Measurements from ENCODE around the gene MYL6.
"Not testable (repeated sequence)": the region's sequence is repeated elsewhere in the genome, so short reads cannot be mapped to it uniquely, and the experiment has no call there.

MYL6 gene

DNA sequence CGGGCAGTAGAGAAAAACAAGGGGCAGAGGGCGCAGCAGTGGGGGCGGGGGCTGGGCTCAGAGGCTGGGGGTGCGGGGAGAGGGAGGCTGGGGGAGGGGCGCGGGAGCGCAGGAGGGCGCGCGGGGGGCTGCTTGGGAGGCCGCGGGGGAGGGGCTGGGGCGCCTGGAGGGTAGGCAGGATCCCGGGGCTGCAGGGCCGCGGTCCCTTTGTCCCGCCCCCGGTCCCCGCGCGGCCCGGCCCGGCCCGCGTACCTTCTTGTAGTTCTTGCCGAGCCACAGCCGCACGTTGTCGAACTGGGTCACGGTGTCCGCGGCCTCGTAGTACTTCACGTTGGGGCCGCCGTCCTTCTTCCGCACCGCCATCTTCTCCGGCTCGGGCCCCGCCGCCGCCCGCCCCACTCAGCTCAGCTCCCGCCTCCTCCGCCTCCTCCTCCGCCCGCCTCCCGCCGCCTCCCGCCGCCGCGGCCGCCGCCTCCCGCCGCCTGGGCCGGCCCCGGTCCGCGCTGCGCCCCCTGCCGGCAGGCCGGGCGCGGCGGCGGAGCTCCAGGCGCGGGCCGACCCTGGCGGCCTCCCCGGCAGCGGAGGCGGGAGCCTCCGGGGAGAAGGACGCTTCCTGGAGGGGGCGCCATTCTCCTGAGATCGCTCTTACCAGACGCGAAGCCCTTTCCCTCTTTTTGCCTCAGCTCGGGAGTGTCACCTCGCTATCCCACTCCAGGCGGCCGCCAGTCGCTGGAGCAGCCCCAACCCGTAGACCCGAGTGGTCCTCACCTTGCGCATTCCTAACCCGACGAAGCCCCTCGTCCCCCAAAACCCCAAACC, 31.1 kb downstream of the MYL6 start, which contains the start of gene SMARCC2:
TSS of gene SMARCC2 (minus strand) at position 385 of the 819 bp plus-strand sequence. CDS start at position 363, 22 bp downstream.
- peak; percentile 50 for DNase-seq (ENCODE audit: low read depth, low spot score)

DNA sequence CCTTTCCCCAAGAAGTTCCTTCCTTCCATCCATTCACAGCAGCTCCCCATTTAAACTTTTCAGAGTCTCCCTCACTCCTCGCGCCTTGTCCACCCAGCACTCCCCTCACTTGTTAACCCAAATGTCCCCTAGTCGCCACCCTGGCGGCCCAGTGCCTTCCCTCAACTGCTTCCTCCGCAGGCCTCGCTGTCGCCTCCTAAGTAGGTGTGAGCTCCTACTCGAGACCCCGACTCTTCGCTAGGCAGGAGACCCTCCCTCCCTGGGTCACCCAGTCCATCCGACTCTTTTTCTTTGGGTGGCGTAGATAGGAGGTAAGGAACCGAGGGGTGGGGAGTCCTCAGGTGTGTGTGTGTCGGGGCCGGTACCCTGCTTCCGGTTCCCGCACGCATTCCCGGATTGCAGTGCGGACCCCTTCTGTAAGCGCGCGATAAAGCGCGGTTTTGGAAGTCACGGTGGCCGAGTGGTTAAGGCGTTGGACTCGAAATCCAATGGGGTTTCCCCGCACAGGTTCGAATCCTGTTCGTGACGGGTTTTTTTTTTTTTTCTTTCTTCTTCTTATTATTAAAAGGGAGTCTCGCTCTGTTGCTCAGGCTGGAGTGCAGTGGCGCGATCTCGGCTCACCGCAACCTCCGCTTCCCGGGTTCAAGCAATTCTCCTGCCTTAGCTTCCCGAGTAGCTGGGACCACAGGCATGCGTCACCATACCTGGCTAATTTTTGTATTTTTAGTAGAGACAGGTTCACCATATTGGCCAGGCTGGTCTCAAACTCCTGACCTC, 31.9 kb downstream of the MYL6 start:
- peak; percentile 63 for DNase-seq (ENCODE audit: low read depth, low spot score)

DNA sequence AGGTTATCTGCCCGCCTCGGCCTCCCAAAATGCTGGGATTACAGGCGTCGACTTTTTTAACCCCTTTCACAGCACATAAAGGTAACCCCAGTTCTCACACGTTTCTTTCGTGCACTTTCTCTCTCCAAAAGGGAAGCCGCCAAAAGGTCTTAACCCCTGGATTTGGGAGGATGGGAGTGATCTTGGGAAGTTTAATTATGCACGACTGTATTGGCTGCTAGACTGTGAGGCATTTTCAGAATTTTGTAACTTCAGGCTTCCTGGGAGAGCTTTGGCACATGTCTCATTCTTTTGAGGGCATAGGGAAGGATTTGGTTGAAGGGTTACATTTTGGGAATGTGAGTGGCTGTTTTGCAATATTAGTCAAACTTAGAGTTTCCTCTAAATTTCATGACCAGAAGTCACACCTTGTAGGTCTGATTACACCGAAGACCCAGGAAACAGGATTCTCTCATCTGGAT, 32.6 kb downstream of the MYL6 start:
- no peak for DNase-seq (ENCODE audit: low read depth, low spot score)

DNA sequence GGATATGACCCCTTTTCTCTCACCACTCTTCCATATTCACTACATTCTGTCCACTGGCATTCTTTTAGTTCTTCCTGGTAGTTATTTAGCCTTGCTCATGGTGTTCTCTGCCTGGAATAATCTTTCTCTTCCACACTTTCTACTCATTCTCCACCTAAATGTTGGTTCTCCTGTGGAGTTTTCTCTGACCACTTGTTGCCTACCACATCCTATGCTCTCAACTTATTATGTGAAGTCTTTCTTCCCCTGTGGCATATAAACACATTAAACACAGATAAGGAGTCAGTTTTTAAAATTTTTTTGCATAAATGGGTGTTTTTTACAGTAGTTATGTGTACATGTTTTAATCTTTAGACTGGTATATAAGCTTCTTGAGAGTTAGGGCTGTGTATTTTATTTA, 34.4 kb downstream of the MYL6 start:
- no peak for DNase-seq (ENCODE audit: low read depth, low spot score)

DNA sequence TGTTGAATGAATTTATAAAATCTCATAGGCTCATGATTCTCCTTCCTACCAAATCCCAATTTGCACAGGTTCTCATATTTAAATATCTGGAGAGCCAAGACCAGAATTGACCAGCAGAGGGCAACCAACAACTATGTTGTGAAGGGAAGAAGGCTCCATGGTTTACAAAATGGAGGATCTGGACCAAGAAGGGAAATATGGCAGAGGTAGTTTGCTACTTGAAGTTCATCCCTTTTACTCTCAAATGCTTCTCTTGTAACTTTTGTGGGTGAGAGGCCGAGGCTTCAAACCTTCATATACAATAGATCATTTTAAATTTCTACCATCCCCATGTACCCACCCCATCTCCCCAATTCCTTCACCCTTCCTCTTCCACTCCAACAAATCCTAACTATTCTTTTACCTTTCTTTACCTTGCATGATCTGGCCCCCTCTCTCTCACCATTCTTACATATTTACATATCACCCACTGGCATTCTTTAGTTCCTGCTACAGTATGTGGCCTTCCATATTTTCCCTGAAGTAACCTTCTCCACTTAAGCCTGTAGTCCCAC, 34.9 kb downstream of the MYL6 start:
- DNase-seq (ENCODE audit: low read depth, low spot score): peak; percentile 29

DNA sequence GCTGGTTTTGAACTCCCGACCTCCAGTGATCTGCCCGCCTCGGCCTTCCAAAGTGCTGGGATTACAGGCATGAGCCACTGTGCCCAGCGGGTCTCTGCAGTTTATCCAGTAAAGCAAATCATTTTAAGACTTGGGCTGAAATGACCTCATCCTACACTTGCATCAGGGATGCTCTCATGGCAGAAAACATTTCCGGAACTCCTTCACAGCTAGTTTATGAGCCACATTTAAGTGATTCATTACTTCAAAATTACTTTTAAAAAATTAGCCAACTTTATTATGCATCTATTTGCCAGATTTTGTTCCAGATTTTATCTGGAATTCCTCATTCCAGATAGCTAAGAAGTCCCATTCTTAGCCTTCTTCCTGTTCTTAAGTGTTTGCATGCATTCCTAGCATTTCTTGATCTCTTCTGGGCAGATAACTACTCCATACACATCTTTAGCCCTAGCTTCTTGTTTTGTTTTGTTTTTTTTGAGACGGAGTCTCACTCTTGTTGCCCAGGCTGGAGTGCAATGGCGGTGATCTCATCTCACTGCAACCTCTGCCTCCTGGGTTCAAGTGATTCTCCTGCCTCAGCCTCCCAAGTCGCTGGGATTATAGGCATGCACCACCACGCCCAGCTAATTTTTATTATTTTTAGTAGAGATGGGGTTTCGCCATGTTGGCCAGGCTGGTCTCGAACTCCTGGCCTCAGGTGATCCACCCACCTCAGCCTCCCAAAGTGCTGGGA, 38.8 kb downstream of the MYL6 start:
- not testable (repeated sequence) for DNase-seq (ENCODE audit: low read depth, low spot score)

DNA sequence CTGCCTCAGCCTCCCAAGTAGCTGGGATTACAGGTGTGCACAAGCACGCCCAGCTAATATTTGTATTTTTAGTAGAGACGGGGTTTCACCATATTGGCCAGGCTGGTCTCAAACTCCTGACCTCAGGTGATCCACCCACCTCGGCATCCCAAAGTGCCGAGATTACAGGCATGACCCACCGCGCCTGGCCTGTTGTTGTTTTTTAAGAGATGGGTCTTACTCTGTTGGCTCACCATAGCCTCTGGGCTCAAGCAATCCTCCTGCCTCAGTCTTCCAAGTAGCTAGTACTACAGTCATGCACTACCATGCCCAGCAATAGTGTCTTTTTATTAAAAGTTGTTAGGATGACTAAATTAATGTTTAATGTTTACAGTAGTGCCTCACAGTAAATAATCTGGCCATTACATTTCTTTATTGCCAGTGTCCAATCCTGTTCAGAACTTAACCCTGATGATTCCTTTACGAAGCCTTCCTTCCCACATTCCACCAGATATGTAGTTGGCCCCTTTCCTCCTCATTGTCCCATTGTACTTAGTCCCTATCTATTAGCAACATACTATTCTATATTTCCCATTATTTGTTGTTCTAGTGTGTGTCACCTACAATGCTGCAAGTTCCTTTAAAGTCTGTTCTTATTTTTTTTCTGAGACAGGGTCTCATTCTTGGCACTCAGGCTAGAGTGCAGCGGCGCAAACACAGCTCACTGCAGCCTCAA, 39.9 kb downstream of the MYL6 start:
- DNase-seq (ENCODE audit: low read depth, low spot score): no peak

DNA sequence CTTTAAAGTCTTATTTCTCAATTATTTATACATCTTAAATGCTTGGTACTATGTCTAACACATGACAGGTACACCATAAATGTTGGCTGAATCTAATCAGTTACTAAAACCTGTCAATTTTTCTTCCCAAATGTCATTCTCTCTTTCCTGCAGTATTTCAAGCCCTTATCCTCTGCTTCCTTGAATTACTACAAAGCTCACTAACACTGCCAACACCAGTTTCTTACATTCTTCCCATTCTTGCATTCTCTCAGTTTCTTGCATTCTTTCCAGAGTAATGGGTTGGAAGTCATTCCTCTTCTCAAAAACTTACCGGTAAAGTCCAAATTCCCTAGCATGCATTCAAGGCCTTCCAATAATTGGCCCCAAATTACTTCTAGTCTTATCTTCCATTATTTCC, 40.7 kb downstream of the MYL6 start:
- no peak for DNase-seq (ENCODE audit: low read depth, low spot score)

DNA sequence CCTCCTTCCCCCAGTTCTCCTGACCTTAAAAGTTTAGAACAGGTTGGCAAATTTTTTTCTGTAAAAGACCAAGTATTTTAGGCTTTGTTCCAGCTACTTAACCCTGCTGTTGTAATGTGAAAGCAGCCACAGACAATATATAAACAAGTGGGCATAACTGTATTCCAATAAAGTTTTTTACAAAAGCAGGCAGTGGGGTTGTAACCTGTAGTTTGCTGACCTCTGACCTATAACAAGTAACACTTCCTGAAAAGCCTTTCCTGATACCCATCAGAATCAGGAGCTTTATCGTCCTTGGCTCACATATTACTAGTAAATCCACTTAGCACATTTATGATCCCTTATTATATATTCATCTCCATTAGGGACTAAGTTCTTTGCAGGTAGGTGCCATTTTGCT, 44.2 kb downstream of the MYL6 start:
- no peak for DNase-seq (ENCODE audit: low read depth, low spot score)

DNA sequence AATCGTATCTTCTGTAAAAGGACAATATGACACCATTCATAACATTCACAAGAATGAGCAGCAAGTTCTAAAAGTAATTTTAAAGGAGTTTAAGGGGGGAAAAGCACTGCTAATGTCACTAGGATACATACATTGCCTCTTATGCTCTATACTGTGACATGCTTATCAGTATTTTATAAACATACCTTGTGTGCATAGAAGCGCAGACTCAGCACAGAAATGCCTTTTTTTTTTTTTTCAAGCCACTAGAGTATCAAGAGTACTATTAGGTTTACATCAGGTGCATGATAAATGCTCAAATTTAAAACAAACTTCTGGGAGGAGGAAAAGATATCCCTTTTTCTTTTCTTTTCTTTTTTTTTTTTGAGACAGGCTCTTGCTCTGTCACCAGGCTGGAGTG, 44.7 kb downstream of the MYL6 start:
- no peak for DNase-seq (ENCODE audit: low read depth, low spot score)

DNA sequence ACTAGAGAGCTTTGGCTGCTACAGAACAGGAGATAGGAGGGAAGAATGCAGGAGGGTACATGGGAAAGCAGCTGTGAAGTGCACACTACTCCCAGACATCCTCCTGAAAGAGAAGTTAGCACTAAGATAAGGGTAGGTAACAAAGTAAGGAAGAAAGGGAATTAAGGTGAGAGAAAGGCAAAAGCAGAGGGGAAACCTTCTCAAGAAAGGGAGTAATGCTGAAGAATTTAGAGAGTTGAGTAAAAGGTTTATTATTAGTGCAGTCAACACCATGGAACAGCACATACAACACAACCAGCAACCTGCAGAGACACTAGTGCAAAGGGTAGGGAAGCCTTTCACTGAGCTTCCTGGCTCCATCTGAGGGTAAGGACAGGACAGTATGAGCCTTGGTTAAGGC, 46.1 kb downstream of the MYL6 start:
- DNase-seq (ENCODE audit: low read depth, low spot score): no peak

DNA sequence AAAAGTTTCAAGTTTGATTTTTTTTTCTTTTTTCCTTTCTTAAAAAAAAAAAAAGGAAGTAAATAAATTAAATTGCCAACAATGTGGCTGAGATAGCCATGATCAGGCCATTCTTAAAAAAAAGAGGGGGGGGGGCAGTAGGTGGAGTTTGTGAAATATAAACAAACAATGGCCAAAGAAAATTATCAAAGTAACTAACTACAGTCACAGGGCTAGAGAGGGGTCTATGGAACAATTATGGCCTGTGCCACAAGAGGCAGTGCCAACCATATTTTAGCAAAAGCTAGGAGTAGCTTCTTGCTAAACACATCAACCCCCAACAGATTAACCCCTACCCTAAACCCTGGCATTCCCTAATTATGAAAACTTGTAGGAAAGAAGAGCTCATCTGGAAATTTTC, 47.3 kb downstream of the MYL6 start:
- DNase-seq (ENCODE audit: low read depth, low spot score): no peak

DNA sequence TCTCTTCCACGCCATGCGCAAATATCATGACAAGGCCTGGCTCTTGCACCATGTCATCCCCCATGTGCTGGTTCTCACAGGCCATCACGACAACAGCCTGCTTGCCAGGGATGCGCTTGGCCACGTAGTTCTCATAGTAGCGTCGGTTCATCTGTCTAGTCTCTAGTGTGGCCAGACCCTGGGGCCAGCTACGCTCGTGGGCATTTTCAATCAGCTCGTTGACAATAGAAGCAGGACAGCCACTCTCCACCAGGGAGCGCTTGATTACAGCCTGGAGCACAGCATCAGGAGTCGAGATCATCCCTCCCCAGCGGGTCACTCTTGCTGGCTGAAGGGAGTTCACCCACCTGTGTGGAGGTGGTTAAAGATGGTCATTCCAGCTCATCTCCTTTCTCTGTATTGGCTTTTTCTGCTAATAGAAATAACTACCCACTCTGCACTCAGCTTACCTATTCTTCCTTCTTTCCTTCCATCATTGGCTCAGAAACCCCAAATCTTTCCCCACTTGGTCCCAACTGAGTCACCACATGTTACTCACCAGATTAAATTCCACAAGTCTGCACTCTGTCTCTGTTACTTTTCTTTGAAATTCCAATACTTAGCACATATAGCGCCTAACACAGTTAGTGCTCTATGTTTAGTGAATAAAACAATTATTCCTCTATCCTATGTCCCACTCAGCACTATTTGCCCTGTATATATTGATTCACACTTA, 48.5 kb downstream of the MYL6 start:
- DNase-seq (ENCODE audit: low read depth, low spot score): no peak

DNA sequence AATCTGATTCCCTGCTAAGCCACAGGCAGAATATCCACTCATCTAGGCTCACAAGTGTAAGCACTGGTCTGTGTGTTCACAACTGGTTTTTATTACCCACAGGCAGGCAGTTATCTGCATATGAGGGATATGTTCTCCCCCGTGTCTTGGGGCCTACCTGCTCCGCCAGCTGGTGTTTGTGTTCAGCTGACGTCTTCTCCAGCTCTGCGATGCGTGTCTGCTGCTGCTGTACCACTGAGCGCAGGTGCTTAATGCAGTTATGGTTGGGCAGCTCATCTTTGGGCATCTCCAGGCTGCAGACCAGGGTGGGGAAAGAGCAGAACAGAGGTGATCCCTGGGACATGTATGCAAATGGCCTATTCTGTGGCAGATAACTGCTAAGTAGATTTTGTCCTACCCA, 49.8 kb downstream of the MYL6 start:
- no peak for DNase-seq (ENCODE audit: low read depth, low spot score)
